Small intestine (tissue), 7 donors: ENCODE data around the gene CHID1. TPM values are rescaled to one million over a fixed set of nuclear protein-coding genes. Genes with fewer than 3 reads are reported as not detected.
A peak's percentile ranks its signal among the peaks of the same experiment; 100 is the strongest.

Experiments
- DNase-seq, 2 donors: peaks; one replicate each; pipeline versions ENCODE4 v3.0.0 to v3.0.0-alpha.2; 2013
- FAIRE-seq: peaks from 2 replicates; lab custom pipeline; 2012; peaks lifted over from hg19 to GRCh38; lab: Jason Lieb, UNC
- H3K27ac ChIP-seq, 3 donors: one replicate each; pipeline ENCODE4 v1.5.1; 2013; ENCODE audit warnings: low read length in 2 of 3, mild to moderate bottlenecking in 2 of 3, control low read depth in 1 of 3, inconsistent platforms in 1 of 3, low read depth in 1 of 3, moderate library complexity in 1 of 3
- H3K27me3 ChIP-seq, 3 donors: one replicate each; pipeline ENCODE4 v1.6.1; 2013; ENCODE audit warnings: low read length in 3 of 3, inconsistent platforms in 1 of 3; ENCODE audit not compliant: control insufficient read depth in 3 of 3, insufficient read depth in 3 of 3
- H3K36me3 ChIP-seq, 3 donors: one replicate each; pipeline ENCODE4 v1.6.1; 2013; ENCODE audit warnings: low read length in 3 of 3, inconsistent platforms in 1 of 3, low read depth in 1 of 3, mild to moderate bottlenecking in 1 of 3, moderate library complexity in 1 of 3; ENCODE audit not compliant: control insufficient read depth in 3 of 3, insufficient read depth in 2 of 3
- H3K4me1 ChIP-seq, 3 donors: one replicate each; pipeline ENCODE4 v1.6.1; 2013; ENCODE audit warnings: low read length in 2 of 3, inconsistent platforms in 1 of 3, low read depth in 1 of 3, mild to moderate bottlenecking in 1 of 3, moderate library complexity in 1 of 3; ENCODE audit not compliant: control insufficient read depth in 3 of 3, insufficient read depth in 2 of 3
- H3K4me3 ChIP-seq, 3 donors: one replicate each; pipeline ENCODE4 v1.5.1; 2013; ENCODE audit warnings: low read length in 3 of 3, control low read depth in 1 of 3, inconsistent platforms in 1 of 3, low read depth in 1 of 3, mild to moderate bottlenecking in 1 of 3, moderate library complexity in 1 of 3
- H3K9me3 ChIP-seq, 2 donors: one replicate each; pipeline ENCODE4 v1.6.1; 2013; ENCODE audit warnings: low read depth in 1 of 2, low read length in 1 of 2; ENCODE audit not compliant: control insufficient read depth in 2 of 2, insufficient read depth in 1 of 2
- WGBS, 3 donors: extraction: QIAGEN DNeasy Blood & Tissue Kit; methylation state at CpG; one replicate each; pipeline ENCODE4 v1.1.7; 2013; 5-methylcytosine and 5-hydroxymethylcytosine counted together
- polyA plus RNA-seq, 4 donors: library from polyadenylated mRNA; stranded (reverse) in 3 of 4; unstranded in 1 of 4; fragments of 200-250 nt in 3 of 4; fragments of 120-200 nt in 1 of 4; gene quantifications; one replicate each; pipeline versions ENCODE4 v1.2.1 to v1.2.3, GENCODE V29; 2013
- donor health status: healthy with polysubstance abuse.
- donor health status: control.
- donor health status: control.
- donor health status: Bipolar disorder and iron deficiency.
- donor health status: healthy.

The CHID1 gene
- polyA plus RNA-seq, 4 donors = 13.6 to 94.4 (median 42.1) TPM

DNA sequence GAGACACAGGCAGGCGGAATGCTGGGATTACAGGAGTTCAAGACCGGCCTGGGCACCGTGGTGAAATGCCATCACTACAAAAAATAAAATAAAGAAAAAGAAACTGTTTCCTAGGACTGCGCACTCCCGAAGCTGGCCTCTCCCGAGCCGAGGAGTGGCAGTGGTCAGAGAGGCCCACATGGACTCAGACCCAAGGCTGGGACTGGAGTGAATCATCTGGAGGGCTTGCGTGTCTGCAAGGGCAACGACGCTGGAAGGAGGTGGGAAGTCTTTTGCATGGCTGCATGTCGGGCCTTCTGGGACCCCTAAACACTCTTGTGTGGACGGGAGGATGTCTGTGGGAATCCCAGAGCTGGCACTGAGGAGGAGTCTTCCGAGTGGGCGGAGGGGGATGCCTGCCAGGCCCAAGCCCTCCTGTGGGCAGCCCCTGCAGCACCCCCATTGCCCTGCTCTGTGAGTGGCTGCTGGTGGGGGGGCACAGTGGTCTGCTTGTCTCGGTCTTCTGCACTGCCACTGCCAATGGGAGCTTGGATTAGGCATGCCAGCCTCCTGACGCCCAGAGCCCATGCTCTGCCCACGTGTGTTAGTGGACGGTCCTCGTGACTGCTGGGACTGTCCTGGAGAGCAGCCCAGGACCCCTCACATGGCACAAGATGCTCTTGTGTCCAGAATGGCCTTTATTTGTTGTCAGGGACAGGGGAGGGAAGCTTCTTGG is 13.2 kb upstream of the CHID1 start:
- Histone ChIP-seq H3K27me3 (no peaks in the 10 kb centered on the region), H3K36me3 (peaks cover 0 to 13% (median 0%) of the 10 kb centered on the region in 3 donors), H3K27ac (no peak overlapping the region), H3K4me1 (peaks cover 0 to 21% (median 7%) of the 10 kb centered on the region in 3 donors), H3K9me3 (no peaks in the 10 kb centered on the region), H3K4me3 (no peak overlapping the region)
- DNase-seq (no peak), FAIRE-seq (no peak)
- 85 to 90% (median 88%) methylated on average over 19 of the region's 19 CpGs for WGBS, 3 donors

DNA sequence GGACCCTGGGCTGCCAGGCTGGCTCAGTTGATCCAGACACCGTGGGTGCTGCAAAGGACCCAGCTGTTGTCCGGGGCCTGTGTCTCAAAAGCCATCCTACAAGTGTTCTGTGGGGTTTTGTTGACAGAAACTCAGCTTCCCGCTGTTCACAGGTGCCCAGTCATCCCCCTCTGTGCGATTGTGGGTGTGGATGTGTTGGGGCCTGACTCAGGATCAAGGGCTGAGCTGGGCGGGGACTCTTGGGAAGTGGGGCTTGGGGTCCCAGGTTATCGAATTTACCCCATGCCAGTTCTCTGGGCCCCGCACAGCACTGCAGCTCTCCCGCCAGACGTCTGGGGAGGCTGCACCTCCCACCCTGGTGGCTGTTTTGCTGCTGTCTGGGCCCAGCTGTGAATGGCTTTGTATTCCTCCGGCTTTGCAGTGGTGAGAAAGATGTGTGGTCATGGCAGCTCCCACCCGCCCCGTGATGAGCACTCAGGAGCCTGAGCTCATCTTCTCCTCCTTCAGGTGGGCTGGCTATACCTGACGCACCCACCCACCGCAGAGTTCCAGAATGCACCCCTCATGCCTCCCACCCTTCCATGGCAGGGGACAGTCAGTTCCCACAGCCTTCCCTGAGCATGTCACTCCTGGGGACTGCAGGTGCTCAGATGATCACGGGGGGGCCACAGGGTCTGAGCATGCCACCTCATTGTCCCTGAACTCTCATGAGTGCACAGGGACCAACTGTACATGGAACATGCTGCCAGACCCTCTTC is 11.5 kb upstream of the CHID1 start:
- WGBS, 3 donors = 78 to 87% (median 80%) methylated on average over 15 of the region's 15 CpGs
- no peak for FAIRE-seq

DNA sequence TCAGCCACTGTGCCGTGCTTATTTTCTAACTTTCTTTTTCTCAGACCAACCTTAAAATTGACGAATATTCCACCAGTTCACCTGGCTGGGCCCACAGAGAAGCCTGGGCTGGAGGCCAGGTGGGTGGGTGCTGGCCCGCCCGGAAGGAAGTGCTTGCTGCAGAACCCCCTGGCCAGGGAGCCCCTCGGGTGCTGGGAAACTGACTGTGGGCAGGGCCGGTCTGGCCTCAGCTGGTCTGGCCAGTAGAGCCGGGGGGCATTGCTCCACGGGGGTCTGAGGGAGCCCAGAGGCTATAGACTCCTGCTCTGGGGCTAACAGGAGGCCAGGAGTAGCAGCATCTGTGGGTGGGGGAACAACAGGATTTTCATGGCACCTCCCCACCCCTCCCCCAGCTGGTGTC is 6.8 kb upstream of the CHID1 start:
- Histone ChIP-seq H3K27me3 (no peaks in the 10 kb centered on the region), H3K4me3 (no peak overlapping the region), H3K36me3 (no peaks in the 10 kb centered on the region), H3K4me1 (no peaks in the 10 kb centered on the region), H3K9me3 (no peaks in the 10 kb centered on the region), H3K27ac (no peak overlapping the region)
- DNase-seq (no peak), FAIRE-seq (no peak)
- 84 to 85% (median 84%) methylated on average over 8 of the region's 8 CpGs for WGBS, 3 donors

More for the DNA sequence above, 11.5 kb upstream of the CHID1 start:
- DNase-seq = no peak
- Histone ChIP-seq H3K27ac (no peak overlapping the region), H3K4me1 (peaks cover 0 to 6% (median 0%) of the 10 kb centered on the region in 3 donors), H3K4me3 (no peak overlapping the region), H3K9me3 (no peaks in the 10 kb centered on the region), H3K27me3 (no peaks in the 10 kb centered on the region), H3K36me3 (peaks cover 0 to 2% (median 0%) of the 10 kb centered on the region in 3 donors)

DNA sequence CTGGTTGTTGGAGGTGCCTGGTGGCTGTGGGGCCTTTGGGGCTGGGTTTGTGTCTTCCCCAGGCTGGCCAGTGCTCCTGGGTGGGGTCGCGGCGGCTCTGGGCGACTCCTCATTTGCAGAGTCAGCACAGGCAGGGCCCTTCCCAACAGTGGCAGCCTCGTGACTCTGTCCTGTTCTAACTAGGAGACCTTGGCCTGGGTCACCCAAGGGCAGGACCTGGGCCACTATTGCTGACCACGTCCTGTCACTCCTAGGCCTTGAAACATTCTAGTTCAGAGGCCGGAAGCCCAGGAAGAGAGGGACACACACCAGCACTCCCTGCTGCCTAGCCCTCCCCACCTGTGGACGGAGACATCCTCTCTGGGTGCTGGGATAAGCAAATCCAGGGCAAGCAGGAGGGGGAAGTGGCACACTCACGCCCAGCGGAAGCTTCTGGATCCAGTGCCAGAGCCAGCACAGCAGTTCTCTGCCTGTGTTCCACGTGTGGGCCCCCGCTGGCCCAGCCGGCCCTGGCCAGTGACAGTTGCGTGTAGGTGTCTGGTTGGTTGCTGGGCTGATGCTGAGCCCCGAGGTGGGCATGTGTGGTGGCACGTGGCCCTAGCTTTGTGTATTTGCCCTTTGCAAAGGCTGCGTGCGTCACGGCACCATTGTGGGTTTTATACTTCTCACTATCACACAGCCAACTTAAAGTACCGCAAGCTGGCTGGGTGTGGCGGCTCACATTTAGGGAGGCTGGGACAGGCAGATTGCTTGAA is 4.3 kb upstream of the CHID1 start:
- H3K4me1 ChIP-seq = peaks cover 0 to 5% (median 0%) of the 10 kb centered on the region in 3 donors
- no peak for DNase-seq
- no peaks in the 10 kb centered on the region for H3K36me3 ChIP-seq
- no peaks in the 10 kb centered on the region for H3K9me3 ChIP-seq
- FAIRE-seq = no peak
- no peak overlapping the region for H3K27ac ChIP-seq
- H3K4me3 ChIP-seq = no peak overlapping the region
- H3K27me3 ChIP-seq = no peaks in the 10 kb centered on the region
- 78 to 83% (median 80%) methylated on average over 21 of the region's 21 CpGs for WGBS, 3 donors

DNA sequence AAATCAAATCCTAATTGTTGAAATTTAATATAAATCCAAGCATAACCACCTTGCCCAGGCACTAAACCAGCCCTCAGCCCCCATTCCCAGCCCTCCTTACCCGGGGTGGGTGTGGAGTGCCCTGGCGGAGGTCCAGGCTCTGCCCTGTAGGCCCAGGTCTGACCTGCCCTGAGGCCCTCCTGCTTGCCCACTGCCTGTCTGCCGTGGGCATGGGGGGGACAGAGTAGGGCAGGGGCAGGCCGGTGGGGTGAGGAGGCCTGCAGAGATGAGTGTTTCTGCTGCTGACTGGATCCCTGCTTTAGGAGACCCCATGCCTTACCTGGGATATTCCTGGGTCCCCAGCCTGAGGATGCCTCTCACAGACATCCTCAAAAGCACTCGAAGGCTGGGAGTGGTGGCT is 3.6 kb upstream of the CHID1 start:
- Histone ChIP-seq H3K9me3 (no peaks in the 10 kb centered on the region), H3K27ac (no peak overlapping the region), H3K4me1 (peaks cover 0 to 11% (median 2%) of the 10 kb centered on the region in 3 donors), H3K27me3 (no peaks in the 10 kb centered on the region), H3K36me3 (peaks cover 0 to 2% (median 0%) of the 10 kb centered on the region in 3 donors), H3K4me3 (no peak overlapping the region)
- DNase-seq = no peak
- 75 to 81% (median 78%) methylated on average over 5 of the region's 5 CpGs for WGBS, 3 donors
- no peak for FAIRE-seq

DNA sequence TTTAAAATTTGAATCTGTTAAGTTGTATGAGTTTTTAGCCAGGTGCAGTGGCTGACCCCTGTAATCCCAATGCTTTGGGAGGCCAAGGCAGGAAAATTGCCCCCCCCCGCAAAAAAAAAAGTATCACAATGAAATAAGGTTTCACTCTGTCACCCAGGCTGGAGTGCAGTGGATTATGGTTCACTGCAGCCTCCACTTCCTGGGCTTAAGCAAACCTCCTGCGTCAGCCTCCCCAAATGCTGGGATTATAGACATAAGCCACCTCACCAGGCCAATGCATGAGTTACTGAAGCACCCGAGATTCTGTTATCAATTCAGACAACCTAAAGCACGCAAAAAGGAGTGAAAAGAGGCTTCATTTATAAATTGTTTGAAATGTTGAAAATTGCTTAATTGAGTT is 2.4 kb upstream of the CHID1 start:
- Histone ChIP-seq H3K27me3 (no peaks in the 10 kb centered on the region), H3K27ac (no peak overlapping the region), H3K4me3 (no peak overlapping the region), H3K36me3 (peaks cover 0 to 13% (median 0%) of the 10 kb centered on the region in 3 donors), H3K9me3 (no peaks in the 10 kb centered on the region), H3K4me1 (peaks cover 0 to 11% (median 2%) of the 10 kb centered on the region in 3 donors)
- DNase-seq (no peak), FAIRE-seq (no peak)
- WGBS, 3 donors = 83 to 93% (median 87%) methylated on average over 4 of the region's 4 CpGs

DNA sequence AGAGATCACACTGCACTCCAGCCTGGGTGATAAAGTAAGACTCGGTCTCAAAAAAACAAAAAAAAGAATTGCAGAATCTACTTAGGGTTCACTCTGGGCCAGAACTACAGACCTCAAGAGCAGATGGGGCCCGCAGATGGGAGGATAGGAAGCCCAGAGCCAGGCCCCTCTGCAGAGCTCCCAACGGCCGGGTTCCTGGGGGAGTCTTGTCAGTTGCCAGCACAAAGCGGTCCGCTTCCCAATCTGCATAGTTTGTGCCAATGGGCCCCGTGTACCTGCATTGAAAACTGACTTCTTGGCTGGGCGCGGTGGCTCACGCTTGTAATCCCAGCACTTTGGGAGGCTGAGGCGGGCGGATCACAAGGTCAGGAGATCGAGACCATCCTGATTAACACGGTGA is 1.7 kb upstream of the CHID1 start:
- no peak overlapping the region for H3K27ac ChIP-seq
- peaks cover 0 to 21% (median 0%) of the 10 kb centered on the region in 3 donors for H3K36me3 ChIP-seq
- no peaks in the 10 kb centered on the region for H3K9me3 ChIP-seq
- no peak for DNase-seq
- no peak for FAIRE-seq
- H3K27me3 ChIP-seq = no peaks in the 10 kb centered on the region
- H3K4me1 ChIP-seq = peaks cover 0 to 11% (median 2%) of the 10 kb centered on the region in 3 donors
- no peak overlapping the region for H3K4me3 ChIP-seq
- 91 to 94% (median 92%) methylated on average over 14 of the region's 14 CpGs for WGBS, 3 donors

DNA sequence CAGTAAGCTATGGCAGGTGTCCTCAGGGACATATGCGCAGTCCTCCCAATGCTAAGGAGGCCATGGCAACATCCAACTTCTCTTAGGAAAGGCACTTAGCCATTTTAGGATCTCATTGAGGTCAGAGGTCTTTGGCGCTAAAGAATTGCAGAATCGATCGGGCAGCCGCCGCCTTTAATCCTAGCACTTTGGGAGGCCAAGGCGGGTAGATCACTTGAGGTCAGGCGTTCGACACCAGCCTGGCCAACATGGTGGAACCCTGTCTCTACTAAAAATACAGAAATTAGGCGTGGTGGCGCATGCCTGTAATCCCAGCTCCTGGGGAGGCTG is 1.2 kb upstream of the CHID1 start:
- FAIRE-seq (no peak), DNase-seq (no peak)
- Histone ChIP-seq H3K27me3 (no peaks in the 10 kb centered on the region), H3K4me3 (peak overlapping the region in 1 of 3 donors; percentile 91), H3K9me3 (no peaks in the 10 kb centered on the region), H3K36me3 (peaks cover 0 to 21% (median 0%) of the 10 kb centered on the region in 3 donors), H3K27ac (peak overlapping the region in 1 of 3 donors; percentile 86), H3K4me1 (peaks cover 0 to 11% (median 2%) of the 10 kb centered on the region in 3 donors)
- WGBS, 3 donors = 90 to 95% (median 92%) methylated on average over 11 of the region's 11 CpGs
